Measurements from ENCODE around the gene SEMA3A. TPM values are rescaled to one million over a fixed set of nuclear protein-coding genes. Genes with fewer than 3 reads are reported as not detected.
A peak's percentile ranks its signal among the peaks of the same experiment; 100 is the strongest.

Gene SEMA3A
- total and polyA plus RNA-seq, 2 of the 13 experiments (the other 11 are each of a cell fraction or from before 2014, with no cell fraction given), result 0.29 to 1.2 TPM

GRCh38 chr7:84039432-84039831, 155.2 kb downstream of the SEMA3A start:
- ChIA-PET CTCF (ENCODE audit: low intra/inter-chr PET ratio, low total read pairs) (no interaction called here), POLR2A (no interaction called here)
- in situ Hi-C loops (cut with HindIII; ENCODE audit: extremely low pct_ligation_motif_present, low pct_unique_long_range_greater_than_20kb), result no loop called here
- TF ChIP-seq NR2F1 (CRISPR knock-in tag; IDR thresholded peaks at IDR 0.05), result no peak
- TF ChIP-seq ZNF7 (CRISPR knock-in tag; IDR thresholded peaks at IDR 0.05), result no peak
- TF ChIP-seq KAT8 (CRISPR knock-in tag; IDR thresholded peaks at IDR 0.05), result no peak
- TF ChIP-seq ZNF101 (CRISPR knock-in tag; IDR thresholded peaks at IDR 0.05; ENCODE audit: borderline replicate concordance, low read depth), result no peak
- no peak for TF ChIP-seq ZNF562 (CRISPR knock-in tag; IDR thresholded peaks at IDR 0.05; ENCODE audit: borderline replicate concordance)
- TF ChIP-seq ZNF598 (CRISPR knock-in tag; IDR thresholded peaks at IDR 0.05; ENCODE audit: borderline replicate concordance), result no peak
- TF ChIP-seq ASH2L (IDR thresholded peaks at IDR 0.05; ENCODE audit: insufficient read length, low read depth, low read length), result no peak
- Histone ChIP-seq H3K27me3 (ENCODE audit: control insufficient read depth in 1 of 2, insufficient read depth in 2 of 2, low read length in 2 of 2) (no peaks in the 10 kb centered on the region), H3K36me3 (replicated peaks in 1 of 2; ENCODE audit: control insufficient read depth in 1 of 2, insufficient read depth in 2 of 2, low read length in 2 of 2) (no peaks in the 10 kb centered on the region), H2AFZ (ENCODE audit: low read length) (no peak overlapping the region), H3K4me1 (ENCODE audit: insufficient read depth, low read length) (peaks cover 53% of the 10 kb centered on the region), H3K27ac (ENCODE audit: extremely low read length, insufficient read depth, low read length) (no peak overlapping the region), H3K9ac (ENCODE audit: insufficient read depth, low read depth, low read length) (no peak overlapping the region), H3K79me2 (ENCODE audit: insufficient read depth, low read length) (no peaks in the 10 kb centered on the region), H4K20me1 (ENCODE audit: insufficient read depth, low read length) (no peaks in the 10 kb centered on the region), H3K4me2 (ENCODE audit: low read depth, low read length) (no peak overlapping the region), H3K9me3 (ENCODE audit: low read length) (no peaks in the 10 kb centered on the region), H3K4me3 (replicated peaks in 1 of 3; ENCODE audit: insufficient read depth in 1 of 3, low read depth in 2 of 3, low read length in 3 of 3) (no peak overlapping the region)
- DNase-seq (ENCODE audit: low spot score) (no peak), ATAC-seq (no peak), FAIRE-seq (no peak)
- intact Hi-C loops (cut with micrococcal nuclease; ENCODE audit: unreplicated experiment), result no loop called here
- no TSS peak for BruUV-seq (replicated peaks)

- Histone ChIP-seq H3K27me3 (ENCODE audit: control insufficient read depth in 1 of 2, insufficient read depth in 2 of 2, low read length in 2 of 2) (no peaks in the 10 kb centered on the region), H2AFZ (ENCODE audit: low read length) (no peak overlapping the region), H3K4me2 (ENCODE audit: low read depth, low read length) (no peak overlapping the region), H3K9ac (ENCODE audit: insufficient read depth, low read depth, low read length) (no peak overlapping the region), H3K9me3 (ENCODE audit: low read length) (no peaks in the 10 kb centered on the region), H3K4me1 (ENCODE audit: insufficient read depth, low read length) (peaks cover 18% of the 10 kb centered on the region), H3K27ac (ENCODE audit: extremely low read length, insufficient read depth, low read length) (no peak overlapping the region), H3K36me3 (replicated peaks in 1 of 2; ENCODE audit: control insufficient read depth in 1 of 2, insufficient read depth in 2 of 2, low read length in 2 of 2) (no peaks in the 10 kb centered on the region), H4K20me1 (ENCODE audit: insufficient read depth, low read length) (no peaks in the 10 kb centered on the region), H3K4me3 (replicated peaks in 1 of 3; ENCODE audit: insufficient read depth in 1 of 3, low read depth in 2 of 3, low read length in 3 of 3) (no peak overlapping the region), H3K79me2 (ENCODE audit: insufficient read depth, low read length) (no peaks in the 10 kb centered on the region)
- no TSS peak for BruUV-seq (replicated peaks)
- TF ChIP-seq CREB1 (IDR thresholded peaks at IDR 0.05) (peak; percentile 32; the same call in 1 of the 2 replicates), CREB1 (CRISPR knock-in tag; IDR thresholded peaks at IDR 0.05) (no peak), ZBTB34 (CRISPR knock-in tag; IDR thresholded peaks at IDR 0.05) (no peak), CEBPB (IDR thresholded peaks at IDR 0.05; ENCODE audit: borderline replicate concordance, low read depth, low read length) (peak; percentile 39; the same call in 1 of the 2 replicates)
- ATAC-seq (no peak), DNase-seq (ENCODE audit: low spot score) (no peak), FAIRE-seq (no peak)
- ChIA-PET CTCF (ENCODE audit: low intra/inter-chr PET ratio, low total read pairs) (no interaction called here), POLR2A (no interaction called here)
- intact Hi-C loops (cut with micrococcal nuclease; ENCODE audit: unreplicated experiment), result no loop called here
- in situ Hi-C loops (cut with HindIII; ENCODE audit: extremely low pct_ligation_motif_present, low pct_unique_long_range_greater_than_20kb), result no loop called here
- WGBS (ENCODE audit: low lambda C conversion rate), result 85% methylated on average over 3 of the region's 3 CpGs
Observed at GRCh38 chr7:84027678-84028077, 166.9 kb downstream of the SEMA3A start.
